Measurements from ENCODE around the gene PEAK1.

GRCh38 chr15:77354063-77354462 lies 65.8 kb downstream of the PEAK1 start:
- TF ChIP-seq EP300 (IDR thresholded peaks at IDR 0.05; ENCODE audit: low read length): no peak
- no peak for TF ChIP-seq RCOR1 (IDR thresholded peaks at IDR 0.05; ENCODE audit: borderline replicate concordance in 1 of 2, low read depth in 2 of 2, low read length in 2 of 2)
- no peak for TF ChIP-seq HDAC2 (IDR thresholded peaks at IDR 0.05)
- no peak for TF ChIP-seq CTCF (IDR thresholded peaks at IDR 0.05 in 2 of 3, conservative IDR thresholded peaks at IDR 0.05 in 1 of 3; ENCODE audit: insufficient read depth in 2 of 3, low read depth in 1 of 3, low read length in 3 of 3)
- no peak for TF ChIP-seq KAT2B (IDR thresholded peaks at IDR 0.05; ENCODE audit: low read depth, low read length)

Data from K562 (cell line).